Fibroblast of pulmonary artery (primary cell): ENCODE measurements around the gene XYLT1.
A peak's percentile ranks its signal among the peaks of the same experiment; 100 is the strongest.
"Not testable (repeated sequence)": the region's sequence is repeated elsewhere in the genome, so short reads cannot be mapped to it uniquely, and the experiment has no call there.

Experiments
- DNase-seq: peaks from one replicate; pipeline ENCODE4 v3.0.0-alpha.2; 2010; ENCODE audit warnings: low read depth
- H3K4me3 ChIP-seq: replicated peaks from 2 replicates; pipeline ENCODE4 v1.5.1; 2011; ENCODE audit warnings: low read depth, mild to moderate bottlenecking, control low read depth, low read length, moderate library complexity
- TF ChIP-seq, protein P1 (sequence below): IDR thresholded peaks from 2 replicates; pipeline ENCODE4 v1.5.1; 2011; ENCODE audit warnings: mild to moderate bottlenecking, control low read depth, low read length, inconsistent platforms; ENCODE audit errors: missing control alignments

Gene XYLT1

DNA sequence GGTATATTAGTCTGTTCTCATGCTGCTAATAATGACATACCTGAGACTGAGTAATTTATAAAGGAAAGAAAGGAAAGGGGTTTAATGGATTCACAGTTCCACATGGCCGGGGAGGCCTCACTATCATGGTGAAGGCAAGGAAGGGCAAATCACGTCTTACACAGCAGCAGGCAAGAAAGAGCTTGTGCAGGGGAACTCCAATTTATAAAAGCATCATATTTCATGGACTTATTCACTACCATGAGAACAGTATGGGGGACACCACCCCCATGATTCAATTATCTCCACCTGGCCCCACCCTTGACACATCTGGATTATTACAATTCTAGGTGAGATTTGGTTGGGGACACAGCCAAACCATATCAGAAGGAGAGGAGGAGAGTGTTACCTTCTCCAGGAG lies 17.7 kb upstream of the XYLT1 start:
- no peak overlapping the region for H3K4me3 ChIP-seq
- TF ChIP-seq, protein P1, sequence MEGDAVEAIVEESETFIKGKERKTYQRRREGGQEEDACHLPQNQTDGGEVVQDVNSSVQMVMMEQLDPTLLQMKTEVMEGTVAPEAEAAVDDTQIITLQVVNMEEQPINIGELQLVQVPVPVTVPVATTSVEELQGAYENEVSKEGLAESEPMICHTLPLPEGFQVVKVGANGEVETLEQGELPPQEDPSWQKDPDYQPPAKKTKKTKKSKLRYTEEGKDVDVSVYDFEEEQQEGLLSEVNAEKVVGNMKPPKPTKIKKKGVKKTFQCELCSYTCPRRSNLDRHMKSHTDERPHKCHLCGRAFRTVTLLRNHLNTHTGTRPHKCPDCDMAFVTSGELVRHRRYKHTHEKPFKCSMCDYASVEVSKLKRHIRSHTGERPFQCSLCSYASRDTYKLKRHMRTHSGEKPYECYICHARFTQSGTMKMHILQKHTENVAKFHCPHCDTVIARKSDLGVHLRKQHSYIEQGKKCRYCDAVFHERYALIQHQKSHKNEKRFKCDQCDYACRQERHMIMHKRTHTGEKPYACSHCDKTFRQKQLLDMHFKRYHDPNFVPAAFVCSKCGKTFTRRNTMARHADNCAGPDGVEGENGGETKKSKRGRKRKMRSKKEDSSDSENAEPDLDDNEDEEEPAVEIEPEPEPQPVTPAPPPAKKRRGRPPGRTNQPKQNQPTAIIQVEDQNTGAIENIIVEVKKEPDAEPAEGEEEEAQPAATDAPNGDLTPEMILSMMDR: no peak
- DNase-seq: no peak

DNA sequence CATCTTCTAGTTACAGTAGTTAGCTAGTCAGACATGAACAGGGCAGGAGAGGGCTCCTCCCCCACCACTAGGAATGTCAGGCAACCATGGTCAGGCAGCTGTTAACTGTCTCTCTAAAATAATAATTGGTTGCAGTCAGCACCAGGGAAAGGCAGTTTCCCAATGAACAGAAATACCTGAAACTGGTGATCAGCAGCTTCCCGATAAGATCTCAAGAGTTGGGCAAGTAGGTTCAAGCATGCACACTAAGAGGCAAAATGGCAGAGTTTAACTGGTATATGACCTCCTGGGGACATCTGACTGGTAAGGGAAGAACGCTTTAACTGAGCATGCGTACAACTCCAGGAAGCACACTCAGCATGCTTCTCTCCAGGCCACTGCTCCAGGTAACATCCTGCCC lies 12.6 kb upstream of the XYLT1 start:
- TF ChIP-seq, protein P1: no peak
- no peak overlapping the region for H3K4me3 ChIP-seq
- DNase-seq: no peak

DNA sequence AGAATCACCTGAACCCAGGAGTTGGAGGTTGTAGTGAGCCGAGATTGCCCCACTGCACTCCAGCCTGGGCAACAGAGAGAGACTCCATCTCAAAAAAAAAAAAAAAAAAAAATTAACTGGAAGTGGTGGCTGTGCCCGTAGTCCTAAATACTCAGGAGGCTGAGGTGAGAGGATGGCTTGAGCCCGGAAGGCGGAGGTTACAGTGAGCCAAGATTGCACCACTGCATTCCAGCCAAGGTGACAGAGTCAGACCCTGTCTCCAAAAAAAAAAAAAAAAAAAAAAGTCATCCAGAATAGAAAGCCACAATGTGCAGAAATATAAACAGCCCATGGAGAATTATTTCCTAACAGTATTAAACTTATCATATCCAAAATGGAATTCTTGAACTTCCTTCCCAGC lies 11.6 kb upstream of the XYLT1 start:
- not testable (repeated sequence) for DNase-seq

DNA sequence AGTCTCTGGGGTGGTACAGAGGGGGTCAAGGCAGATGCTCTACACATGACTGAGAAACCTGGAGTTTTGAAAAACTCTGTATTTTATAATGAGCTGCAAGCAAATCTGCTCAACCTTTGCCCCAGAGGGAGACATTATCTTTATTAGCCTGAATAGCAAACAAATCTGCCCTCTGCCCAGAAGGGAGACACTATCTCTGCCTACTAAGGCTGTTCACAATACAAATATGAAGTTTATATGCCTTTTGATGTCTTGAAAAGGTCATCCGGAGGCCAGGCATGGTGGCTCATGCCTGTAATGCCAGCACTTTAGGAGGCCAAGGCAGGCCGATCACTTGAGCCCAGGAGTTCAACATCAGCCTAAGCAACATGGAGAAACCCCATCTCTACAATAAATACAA lies 11.0 kb upstream of the XYLT1 start:
- no peak for DNase-seq
- H3K4me3 ChIP-seq: no peak overlapping the region
- TF ChIP-seq, protein P1: no peak

More for the DNA sequence above, 11.6 kb upstream of the XYLT1 start:
- H3K4me3 ChIP-seq: not testable (repeated sequence)

DNA sequence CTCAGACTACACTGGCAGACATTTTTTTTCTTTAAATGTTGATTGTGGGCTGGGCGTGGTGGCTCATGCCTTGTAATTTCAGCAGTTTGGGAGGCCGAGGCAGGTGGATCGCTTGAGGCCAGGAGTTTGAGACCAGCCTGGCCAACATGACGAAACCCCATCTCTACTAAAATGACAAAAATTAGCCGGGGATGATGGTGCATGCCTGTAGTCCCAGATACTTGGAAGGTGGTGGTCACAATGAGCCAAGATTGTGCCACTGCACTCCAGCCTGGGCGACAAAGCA lies 6.4 kb upstream of the XYLT1 start:
- H3K4me3 ChIP-seq, DNase-seq: not testable (repeated sequence)

DNA sequence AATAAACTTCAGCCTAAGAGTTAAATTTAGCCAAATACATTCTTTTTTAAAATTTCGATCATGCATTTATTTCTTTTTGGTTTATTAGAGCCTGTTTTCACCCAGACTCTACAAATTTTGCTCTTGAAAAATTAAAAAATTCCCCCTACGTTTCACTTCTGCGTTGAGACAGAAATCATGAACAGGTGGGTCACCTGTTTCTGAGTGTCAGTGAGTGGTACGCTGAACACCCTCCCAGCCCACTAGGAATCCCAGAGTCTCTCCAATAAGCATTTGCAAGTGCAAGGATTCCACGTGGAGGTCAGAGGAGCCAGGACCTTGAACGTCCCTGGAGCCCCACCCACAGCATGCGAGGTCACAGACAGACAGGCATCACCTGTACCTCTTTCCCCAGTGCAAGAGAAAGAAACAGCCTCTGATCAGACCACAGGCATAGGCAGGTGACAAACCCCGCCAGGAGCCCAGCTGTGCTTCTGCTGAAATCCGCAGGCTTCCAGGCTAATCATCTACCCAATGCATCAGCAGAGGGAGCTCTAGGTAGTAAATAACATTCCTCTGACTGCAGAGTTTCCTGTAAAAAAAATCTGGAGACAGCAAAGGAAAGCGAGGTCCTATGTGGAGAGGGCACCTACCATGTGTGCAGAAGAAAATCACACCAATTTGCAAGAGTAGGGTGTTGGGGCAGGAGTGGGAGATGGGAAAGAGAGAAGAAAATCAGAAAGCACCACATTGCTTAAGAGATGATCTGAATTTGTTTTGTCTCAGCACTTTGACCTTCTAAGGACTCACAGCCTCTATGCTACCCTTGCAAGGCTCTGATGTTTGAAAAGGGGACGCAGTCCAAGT lies 5.9 kb upstream of the XYLT1 start:
- peak; percentile 61 for DNase-seq
- TF ChIP-seq, protein P1: peak; percentile 61
- no peak overlapping the region for H3K4me3 ChIP-seq

DNA sequence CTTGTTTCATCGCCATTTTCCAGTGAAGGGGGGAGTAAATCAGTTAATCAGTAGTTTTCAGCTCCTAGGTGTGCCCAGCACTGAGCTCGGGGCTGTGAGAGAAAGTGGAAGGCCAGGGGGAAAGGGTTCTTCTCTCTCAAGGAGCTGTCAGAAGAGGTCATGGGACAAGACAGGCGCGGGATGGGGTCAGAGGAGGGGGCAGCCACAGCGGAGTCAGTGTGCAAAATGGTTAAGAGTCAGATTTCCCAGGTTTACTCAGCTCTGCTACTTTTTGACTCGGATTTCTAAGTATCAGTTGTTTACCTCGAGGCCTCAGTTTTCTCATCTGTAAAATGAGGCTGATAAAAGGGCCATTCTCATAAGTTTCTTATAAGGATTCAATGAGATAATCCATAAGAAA lies 4.3 kb upstream of the XYLT1 start:
- H3K4me3 ChIP-seq: no peak overlapping the region
- TF ChIP-seq, protein P1: no peak
- no peak for DNase-seq

DNA sequence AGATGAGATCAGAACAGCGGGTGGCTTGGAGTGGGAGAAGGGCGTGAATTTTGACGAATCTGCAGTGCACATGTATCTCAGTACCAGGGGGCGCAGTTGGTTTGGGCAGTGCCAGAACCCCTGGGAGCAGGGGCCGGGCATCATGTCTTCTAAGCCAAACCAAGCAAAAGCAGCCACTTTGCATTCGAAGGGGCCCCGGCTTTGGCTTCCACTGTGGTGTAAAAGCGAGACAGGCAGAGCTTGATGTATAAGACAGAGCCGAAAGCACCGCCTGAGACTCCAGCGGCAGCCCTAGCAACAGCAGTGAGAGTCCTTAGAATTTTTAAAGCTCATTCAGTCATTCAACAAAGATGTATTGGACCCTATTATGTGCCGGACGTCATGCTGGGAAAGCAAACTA lies 3.8 kb upstream of the XYLT1 start:
- no peak for DNase-seq
- H3K4me3 ChIP-seq: no peak overlapping the region

More for the DNA sequence above, 3.8 kb upstream of the XYLT1 start:
- TF ChIP-seq, protein P1: no peak
